Thoracic aorta (tissue), 2 donors: ENCODE measurements around the gene CLDN24. TPM values are rescaled to one million over a fixed set of nuclear protein-coding genes. Genes with fewer than 3 reads are reported as not detected.

Source experiments
- ATAC-seq: fragments of 150-250 bp; one replicate; pipeline ENCODE4 v1.8.0; 2017; ENCODE audit warnings: low read depth; ENCODE audit not compliant: insufficient number of reproducible peaks, low FRiP score
- DNase-seq: peaks from one replicate; pipeline ENCODE4 v3.0.0-alpha.2; 2020; ENCODE audit warnings: low spot score
- H3K27ac ChIP-seq, 2 donors: fragments of 200-600 bp; sonication (generic); 1 replicate in 1 of 2; 2 replicates in 1 of 2; pipeline ENCODE4 v1.5.1; 2016; ENCODE audit warnings: mild to moderate bottlenecking in 2 of 2, moderate library complexity in 2 of 2
- H3K27me3 ChIP-seq: fragments of 200-600 bp; sonication (generic); replicated peaks from 2 replicates; pipeline ENCODE4 v1.6.0; 2016; ENCODE audit warnings: mild to moderate bottlenecking; ENCODE audit not compliant: insufficient read depth
- H3K36me3 ChIP-seq: fragments of 200-600 bp; sonication (generic); one replicate; pipeline ENCODE4 v1.5.1; 2016
- H3K4me1 ChIP-seq, 2 donors: fragments of 200-600 bp; sonication (generic); 1 replicate in 1 of 2; 2 replicates in 1 of 2; pipeline versions ENCODE4 v1.5.1 to v1.6.0; 2016; ENCODE audit warnings: low read depth in 2 of 2, mild to moderate bottlenecking in 1 of 2; ENCODE audit not compliant: control insufficient read depth in 1 of 2
- H3K4me3 ChIP-seq: fragments of 200-600 bp; sonication (generic); 2 replicates; pipeline ENCODE4 v1.5.1; 2016; ENCODE audit warnings: mild to moderate bottlenecking
- H3K9me3 ChIP-seq: fragments of 200-600 bp; sonication (generic); 2 replicates; pipeline ENCODE4 v1.5.1; 2016
- CTCF ChIP-seq: fragments of 200-600 bp; sonication (generic); IDR thresholded peaks from one replicate; pipeline ENCODE4 v1.5.1; 2019; ENCODE audit warnings: antibody characterized with exemption
- total RNA-seq, 2 donors: library from RNA; depleted of rRNA; stranded (reverse); fragments of >200 nt; gene quantifications; one replicate each; pipeline versions ENCODE4 v1.1.0 to v1.2.3, GENCODE V29; 2016

Gene CLDN24
- total RNA-seq, 2 donors from 2014 or later, result not detected

GRCh38 chr4:183276106-183276505 is 46.1 kb downstream of the CLDN24 start:
- Histone ChIP-seq H3K36me3 (peaks cover 26% of the 10 kb centered on the region), H3K4me1 (no peaks in the 10 kb centered on the region), H3K4me3 (no peak overlapping the region), H3K27ac (no peak overlapping the region), H3K9me3 (peaks cover 18% of the 10 kb centered on the region), H3K27me3 (no peaks in the 10 kb centered on the region)
- TF ChIP-seq CTCF, result no peak
- no peak for DNase-seq
- no peak for ATAC-seq

- Histone ChIP-seq H3K9me3 (peaks cover 18% of the 10 kb centered on the region), H3K27ac (no peak overlapping the region), H3K36me3 (peaks cover 25% of the 10 kb centered on the region), H3K4me3 (no peak overlapping the region), H3K4me1 (no peaks in the 10 kb centered on the region), H3K27me3 (no peaks in the 10 kb centered on the region)
- DNase-seq (no peak), ATAC-seq (no peak)
- TF ChIP-seq CTCF, result no peak
Observed at GRCh38 chr4:183272384-183272783, 49.8 kb downstream of the CLDN24 start.

Other genes with a start within 250 kb of the CLDN24 start
- gene WWC2, start 223.2 kb downstream of the CLDN24 start, total RNA-seq, result 10 to 100 TPM; 21.1 to 44.8 TPM
- gene CLDN22, start 2.1 kb downstream of the CLDN24 start, total RNA-seq, result not detected
- gene CDKN2AIP, start 122.2 kb upstream of the CLDN24 start, total RNA-seq, result 10 to 100 TPM; 12.9 to 20.5 TPM
- gene ING2, start 182.6 kb upstream of the CLDN24 start, total RNA-seq, result 1 to 10 TPM; 3.0 to 7.9 TPM